Vagina (tissue), 2 donors: ENCODE data around the gene CCL19. TPM values are rescaled to one million over a fixed set of nuclear protein-coding genes. Genes with fewer than 3 reads are reported as not detected.

Source experiments
- DNase-seq, 2 donors: peaks; one replicate each; pipeline ENCODE4 v3.0.0-alpha.2; 2017; ENCODE audit errors: extremely low spot score in 2 of 2
- H3K27ac ChIP-seq: fragments of 200-600 bp; sonication (generic); one replicate; pipeline ENCODE4 v1.5.1; 2019
- H3K27me3 ChIP-seq: fragments of 200-600 bp; sonication (generic); one replicate; pipeline ENCODE4 v1.5.1; 2019
- H3K36me3 ChIP-seq, 2 donors: fragments of 200-600 bp; sonication (generic); one replicate each; pipeline ENCODE4 v1.5.1; 2017 to 2019
- H3K4me1 ChIP-seq: fragments of 200-600 bp; sonication (generic); one replicate; pipeline ENCODE4 v1.5.1; 2019
- H3K4me3 ChIP-seq, 2 donors: fragments of 200-600 bp; sonication (generic); 1 replicate in 1 of 2; 2 replicates in 1 of 2; pipeline ENCODE4 v1.5.1; 2016 to 2019
- H3K9me3 ChIP-seq: fragments of 200-600 bp; sonication (generic); one replicate; pipeline ENCODE4 v1.5.1; 2019
- POLR2A ChIP-seq, 2 donors: fragments of 450-650 bp; IDR thresholded peaks; one replicate each; pipeline ENCODE4 v1.6.1; 2017; ENCODE audit warnings: antibody characterized with exemption in 2 of 2, mild to moderate bottlenecking in 2 of 2, moderate library complexity in 2 of 2
- POLR2AphosphoS5 ChIP-seq, 2 donors: sonication (generic); formaldehyde crosslinking; IDR thresholded peaks; one replicate each; pipeline ENCODE4 v1.9.0; 2017; ENCODE audit warnings: antibody characterized with exemption in 2 of 2, mild to moderate bottlenecking in 2 of 2, low read depth in 1 of 2; ENCODE audit not compliant: insufficient read depth in 1 of 2
- intact Hi-C: fragments of 100-400 bp; cut with DNase I; formaldehyde crosslinking; loops from one replicate; pipeline ENCODE4 v1.15.1; 2023
- total RNA-seq: library from RNA; depleted of rRNA; stranded (reverse); fragments of >200 nt; gene quantifications from one replicate; pipeline ENCODE4 v1.2.3, GENCODE V29; 2016
- TF ChIP-seq, protein P1 (sequence below), 3 experiments: fragments of 450-650 bp in 2 of 3; fragments of 200-600 bp in 1 of 3; sonication (generic) in 1 of 3; IDR thresholded peaks; one replicate each; pipeline ENCODE4 v1.5.1; 2017 to 2019; ENCODE audit warnings: antibody characterized with exemption in 3 of 3, mild to moderate bottlenecking in 2 of 3, moderate library complexity in 2 of 3

Gene CCL19
- total RNA-seq, 1 donor from 2014 or later = 3.7 TPM

DNA sequence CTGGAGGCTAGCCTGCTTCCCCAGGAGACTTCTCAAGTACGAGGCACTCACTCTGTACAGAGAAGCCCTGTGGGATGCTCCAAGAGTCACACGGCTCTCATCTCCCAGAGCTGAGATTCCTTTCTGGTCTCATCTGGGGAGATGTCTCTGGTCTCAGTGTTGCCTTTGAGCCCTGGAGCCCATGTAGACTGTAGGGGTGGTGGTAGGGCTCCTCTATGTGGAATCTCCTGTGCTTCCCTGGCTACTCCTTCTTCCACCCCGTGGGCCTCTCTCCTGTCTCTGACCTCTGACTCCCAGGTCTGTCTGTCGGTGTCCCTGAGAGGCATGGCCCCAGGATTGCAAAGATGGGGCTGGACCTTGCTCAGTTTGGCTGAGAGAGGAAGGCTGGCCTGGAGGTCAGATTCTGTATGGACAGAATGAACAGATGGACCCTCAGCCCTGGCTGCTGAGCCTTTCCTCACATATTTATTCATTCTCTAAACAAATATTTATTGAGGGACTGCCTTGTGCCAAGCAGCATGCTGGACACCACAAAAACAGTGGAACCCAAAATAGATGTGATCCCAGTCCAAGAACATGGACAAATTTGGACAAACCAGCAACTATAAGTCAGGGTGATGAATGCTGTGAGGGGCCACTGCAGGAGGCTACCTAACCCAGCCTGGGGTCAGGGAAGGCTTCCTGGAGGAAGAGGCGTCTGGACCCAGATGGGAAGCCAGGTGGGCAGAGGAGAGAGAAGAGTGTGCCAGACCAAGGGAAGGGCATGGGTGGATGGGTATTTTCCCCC, 2.6 kb downstream of the CCL19 start:
- no peaks in the 10 kb centered on the region for H3K27me3 ChIP-seq
- peaks cover 12% of the 10 kb centered on the region for H3K4me1 ChIP-seq
- no peak for TF ChIP-seq POLR2AphosphoS5 (IDR thresholded peaks at IDR 0.05; ENCODE audit: insufficient read depth in 1 of 2, low read depth in 1 of 2)
- TF ChIP-seq, protein P1, sequence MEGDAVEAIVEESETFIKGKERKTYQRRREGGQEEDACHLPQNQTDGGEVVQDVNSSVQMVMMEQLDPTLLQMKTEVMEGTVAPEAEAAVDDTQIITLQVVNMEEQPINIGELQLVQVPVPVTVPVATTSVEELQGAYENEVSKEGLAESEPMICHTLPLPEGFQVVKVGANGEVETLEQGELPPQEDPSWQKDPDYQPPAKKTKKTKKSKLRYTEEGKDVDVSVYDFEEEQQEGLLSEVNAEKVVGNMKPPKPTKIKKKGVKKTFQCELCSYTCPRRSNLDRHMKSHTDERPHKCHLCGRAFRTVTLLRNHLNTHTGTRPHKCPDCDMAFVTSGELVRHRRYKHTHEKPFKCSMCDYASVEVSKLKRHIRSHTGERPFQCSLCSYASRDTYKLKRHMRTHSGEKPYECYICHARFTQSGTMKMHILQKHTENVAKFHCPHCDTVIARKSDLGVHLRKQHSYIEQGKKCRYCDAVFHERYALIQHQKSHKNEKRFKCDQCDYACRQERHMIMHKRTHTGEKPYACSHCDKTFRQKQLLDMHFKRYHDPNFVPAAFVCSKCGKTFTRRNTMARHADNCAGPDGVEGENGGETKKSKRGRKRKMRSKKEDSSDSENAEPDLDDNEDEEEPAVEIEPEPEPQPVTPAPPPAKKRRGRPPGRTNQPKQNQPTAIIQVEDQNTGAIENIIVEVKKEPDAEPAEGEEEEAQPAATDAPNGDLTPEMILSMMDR (IDR thresholded peaks at IDR 0.05) = no peak
- TF ChIP-seq POLR2A (IDR thresholded peaks at IDR 0.05) = no peak
- no peaks in the 10 kb centered on the region for H3K9me3 ChIP-seq
- no peak for DNase-seq
- no peak overlapping the region for H3K27ac ChIP-seq
- H3K4me3 ChIP-seq = no peak overlapping the region
- intact Hi-C loops = no loop called here
- no peaks in the 10 kb centered on the region for H3K36me3 ChIP-seq

GRCh38 chr9:34687276-34688030, 3.6 kb downstream of the CCL19 start:
- H3K9me3 ChIP-seq = no peaks in the 10 kb centered on the region
- intact Hi-C loops = no loop called here
- H3K4me1 ChIP-seq = peaks cover 12% of the 10 kb centered on the region
- H3K27me3 ChIP-seq = no peaks in the 10 kb centered on the region
- TF ChIP-seq POLR2AphosphoS5 (IDR thresholded peaks at IDR 0.05; ENCODE audit: insufficient read depth in 1 of 2, low read depth in 1 of 2) (no peak), POLR2A (IDR thresholded peaks at IDR 0.05) (no peak)
- TF ChIP-seq, protein P1 (IDR thresholded peaks at IDR 0.05) = no peak
- H3K27ac ChIP-seq = no peak overlapping the region
- H3K36me3 ChIP-seq = no peaks in the 10 kb centered on the region
- no peak for DNase-seq
- no peak overlapping the region for H3K4me3 ChIP-seq

DNA sequence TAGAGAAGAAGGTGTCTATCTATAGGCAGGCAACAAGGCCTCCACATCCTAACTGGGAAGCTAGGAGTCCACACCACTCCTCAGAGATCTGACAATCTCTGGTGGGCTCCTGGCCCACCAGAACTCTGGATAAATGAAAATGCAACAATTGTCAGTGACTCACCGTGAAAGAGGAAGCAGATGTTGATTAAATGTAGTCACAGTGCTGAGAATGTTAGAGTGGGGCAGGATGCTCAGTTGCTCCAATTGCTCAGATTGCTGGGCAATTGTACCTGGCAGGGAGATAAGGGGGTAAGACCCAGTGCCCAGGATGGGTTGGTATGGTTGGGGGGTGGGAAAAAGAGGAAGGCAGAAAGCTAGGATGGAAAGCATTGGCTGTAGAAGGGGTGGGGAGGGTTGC, 4.3 kb downstream of the CCL19 start:
- H3K27me3 ChIP-seq = no peaks in the 10 kb centered on the region
- H3K9me3 ChIP-seq = no peaks in the 10 kb centered on the region
- TF ChIP-seq, protein P1 (IDR thresholded peaks at IDR 0.05) = no peak
- TF ChIP-seq POLR2A (IDR thresholded peaks at IDR 0.05) = no peak
- no peak for TF ChIP-seq POLR2AphosphoS5 (IDR thresholded peaks at IDR 0.05; ENCODE audit: insufficient read depth in 1 of 2, low read depth in 1 of 2)
- peaks cover 12% of the 10 kb centered on the region for H3K4me1 ChIP-seq
- no peak overlapping the region for H3K4me3 ChIP-seq
- no peak for DNase-seq
- no peaks in the 10 kb centered on the region for H3K36me3 ChIP-seq
- intact Hi-C loops = no loop called here
- H3K27ac ChIP-seq = no peak overlapping the region

- Histone ChIP-seq H3K4me1 (peaks cover 12% of the 10 kb centered on the region), H3K4me3 (no peak overlapping the region), H3K27me3 (no peaks in the 10 kb centered on the region), H3K9me3 (no peaks in the 10 kb centered on the region), H3K27ac (no peak overlapping the region), H3K36me3 (no peaks in the 10 kb centered on the region)
- TF ChIP-seq, protein P1 (IDR thresholded peaks at IDR 0.05) = no peak
- TF ChIP-seq POLR2AphosphoS5 (IDR thresholded peaks at IDR 0.05; ENCODE audit: insufficient read depth in 1 of 2, low read depth in 1 of 2) = no peak
- TF ChIP-seq POLR2A (IDR thresholded peaks at IDR 0.05) = no peak
- DNase-seq = no peak
- intact Hi-C loops = no loop called here
Observed at GRCh38 chr9:34686231-34686630, 4.8 kb downstream of the CCL19 start.

GRCh38 chr9:34685591-34685990, 5.5 kb downstream of the CCL19 start:
- H3K4me3 ChIP-seq = no peak overlapping the region
- H3K36me3 ChIP-seq = no peaks in the 10 kb centered on the region
- H3K27me3 ChIP-seq = no peaks in the 10 kb centered on the region
- H3K9me3 ChIP-seq = no peaks in the 10 kb centered on the region
- H3K4me1 ChIP-seq = peaks cover 12% of the 10 kb centered on the region
- intact Hi-C loops = no loop called here
- no peak for TF ChIP-seq POLR2AphosphoS5 (IDR thresholded peaks at IDR 0.05; ENCODE audit: insufficient read depth in 1 of 2, low read depth in 1 of 2)
- TF ChIP-seq, protein P1 (IDR thresholded peaks at IDR 0.05) = no peak
- TF ChIP-seq POLR2A (IDR thresholded peaks at IDR 0.05) = no peak
- H3K27ac ChIP-seq = no peak overlapping the region
- no peak for DNase-seq
